HG03095 (cell line): ENCODE data around the gene CMYA5.
"Not testable (repeated sequence)": the region's sequence is repeated elsewhere in the genome, so short reads cannot be mapped to it uniquely, and the experiment has no call there.

Experiments used
- ATAC-seq: cut with Tn5 transposase; IDR thresholded peaks from one replicate; pipeline ENCODE4 v1.9.1; 2021; ENCODE audit warnings: moderate library complexity; ENCODE audit not compliant: unreplicated experiment

CMYA5 gene

GRCh38 chr5:79746642-79747569 is 57.3 kb downstream of the CMYA5 start:
- ATAC-seq, result no peak

- no peak for ATAC-seq
Observed at GRCh38 chr5:79750611-79751510, 61.2 kb downstream of the CMYA5 start.

- no peak for ATAC-seq
Observed at GRCh38 chr5:79753092-79753491, 63.5 kb downstream of the CMYA5 start.

- no peak for ATAC-seq
Observed at GRCh38 chr5:79753877-79754645, 64.4 kb downstream of the CMYA5 start.

- ATAC-seq, result no peak
Observed at GRCh38 chr5:79754865-79755555, 65.4 kb downstream of the CMYA5 start.

GRCh38 chr5:79756076-79756475 is 66.4 kb downstream of the CMYA5 start:
- no peak for ATAC-seq

GRCh38 chr5:79759436-79759835 is 69.8 kb downstream of the CMYA5 start:
- no peak for ATAC-seq

GRCh38 chr5:79759848-79760247 is 70.2 kb downstream of the CMYA5 start:
- no peak for ATAC-seq

GRCh38 chr5:79762929-79763328 is 73.3 kb downstream of the CMYA5 start:
- ATAC-seq, result no peak

GRCh38 chr5:79764147-79764546 is 74.5 kb downstream of the CMYA5 start:
- ATAC-seq, result not testable (repeated sequence)

GRCh38 chr5:79771387-79771786 is 81.8 kb downstream of the CMYA5 start:
- ATAC-seq, result no peak

GRCh38 chr5:79772651-79773050 is 83.0 kb downstream of the CMYA5 start:
- ATAC-seq, result no peak

GRCh38 chr5:79773612-79774011 is 84.0 kb downstream of the CMYA5 start:
- no peak for ATAC-seq

GRCh38 chr5:79774171-79774854 is 84.7 kb downstream of the CMYA5 start:
- no peak for ATAC-seq

- ATAC-seq, result no peak
Observed at GRCh38 chr5:79774855-79775237, 85.2 kb downstream of the CMYA5 start.

- ATAC-seq, result not testable (repeated sequence)
Observed at GRCh38 chr5:79784741-79785140, 95.1 kb downstream of the CMYA5 start.

GRCh38 chr5:79785983-79786382 is 96.3 kb downstream of the CMYA5 start:
- no peak for ATAC-seq

- ATAC-seq, result no peak
Observed at GRCh38 chr5:79787448-79787847, 97.8 kb downstream of the CMYA5 start.

- no peak for ATAC-seq
Observed at GRCh38 chr5:79791843-79792242, 102.2 kb downstream of the CMYA5 start.

- no peak for ATAC-seq
Observed at GRCh38 chr5:79792463-79792862, 102.8 kb downstream of the CMYA5 start.
